ENCODE results near the gene SLFN12. TPM values are rescaled to one million over a fixed set of nuclear protein-coding genes. Genes with fewer than 3 reads are reported as not detected.
A peak's percentile ranks its signal among the peaks of the same experiment; 100 is the strongest.

Gene SLFN12
- total RNA-seq, 1 experiment from 2014 or later, result 13.2 TPM

DNA sequence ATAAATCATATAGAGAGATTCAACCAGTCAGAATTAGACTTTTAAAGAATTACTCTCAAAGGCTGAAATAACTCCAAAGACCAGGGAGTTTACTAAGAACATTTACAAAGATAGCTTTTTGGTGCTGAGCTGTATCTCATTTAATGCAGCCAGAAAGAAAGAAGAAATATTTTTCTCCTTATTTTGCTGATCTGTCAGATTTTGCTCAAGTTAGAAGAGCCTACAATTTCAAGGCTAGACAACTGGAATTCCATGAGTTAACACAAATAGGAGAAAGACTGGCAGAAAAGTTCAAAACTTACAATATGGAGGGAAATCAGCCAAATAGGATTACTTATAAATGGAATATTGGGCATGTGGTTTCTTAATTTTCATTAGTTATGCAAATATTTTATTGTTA is 6.1 kb upstream of the SLFN12 start:
- TF ChIP-seq EZH2 (IDR thresholded peaks at IDR 0.05; ENCODE audit: borderline replicate concordance, low read depth, low read length, poor library complexity, severe bottlenecking), result no peak
- TF ChIP-seq, protein P1, sequence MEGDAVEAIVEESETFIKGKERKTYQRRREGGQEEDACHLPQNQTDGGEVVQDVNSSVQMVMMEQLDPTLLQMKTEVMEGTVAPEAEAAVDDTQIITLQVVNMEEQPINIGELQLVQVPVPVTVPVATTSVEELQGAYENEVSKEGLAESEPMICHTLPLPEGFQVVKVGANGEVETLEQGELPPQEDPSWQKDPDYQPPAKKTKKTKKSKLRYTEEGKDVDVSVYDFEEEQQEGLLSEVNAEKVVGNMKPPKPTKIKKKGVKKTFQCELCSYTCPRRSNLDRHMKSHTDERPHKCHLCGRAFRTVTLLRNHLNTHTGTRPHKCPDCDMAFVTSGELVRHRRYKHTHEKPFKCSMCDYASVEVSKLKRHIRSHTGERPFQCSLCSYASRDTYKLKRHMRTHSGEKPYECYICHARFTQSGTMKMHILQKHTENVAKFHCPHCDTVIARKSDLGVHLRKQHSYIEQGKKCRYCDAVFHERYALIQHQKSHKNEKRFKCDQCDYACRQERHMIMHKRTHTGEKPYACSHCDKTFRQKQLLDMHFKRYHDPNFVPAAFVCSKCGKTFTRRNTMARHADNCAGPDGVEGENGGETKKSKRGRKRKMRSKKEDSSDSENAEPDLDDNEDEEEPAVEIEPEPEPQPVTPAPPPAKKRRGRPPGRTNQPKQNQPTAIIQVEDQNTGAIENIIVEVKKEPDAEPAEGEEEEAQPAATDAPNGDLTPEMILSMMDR (conservative IDR thresholded peaks at IDR 0.05; ENCODE audit: low read depth, low read length), result no peak
- H3K4me3 ChIP-seq (ENCODE audit: low read depth, low read length, poor library complexity, severe bottlenecking), result no peak overlapping the region
- DNase-seq (ENCODE audit: low spot score), result no peak
- ChIA-PET CTCF (no interaction called here), POLR2A (ENCODE audit: low non-redundant PET) (interaction anchor here (0.7 kb wide), 1 partner anchor 39 kb away, joined by 7 read pairs; no protein-coding TSS in a partner anchor)
- H3K4me1 ChIP-seq (ENCODE audit: insufficient read depth, low read length, poor library complexity, severe bottlenecking), result peaks cover 4% of the 10 kb centered on the region
- no peaks in the 10 kb centered on the region for H3K27me3 ChIP-seq (replicated peaks; ENCODE audit: insufficient read depth, low read depth, low read length, poor library complexity)
- H3K27ac ChIP-seq (ENCODE audit: low read depth, low read length, poor library complexity, severe bottlenecking), result no peak overlapping the region
- no peaks in the 10 kb centered on the region for H3K36me3 ChIP-seq (ENCODE audit: insufficient read depth, low read length, poor library complexity, severe bottlenecking)
- BruUV-seq (replicated peaks), result no TSS peak
- H3K9me3 ChIP-seq (ENCODE audit: low read depth, low read length, poor library complexity, severe bottlenecking), result no peaks in the 10 kb centered on the region
- intact Hi-C loops (cut with micrococcal nuclease; ENCODE audit: unreplicated experiment), result no loop called here

DNA sequence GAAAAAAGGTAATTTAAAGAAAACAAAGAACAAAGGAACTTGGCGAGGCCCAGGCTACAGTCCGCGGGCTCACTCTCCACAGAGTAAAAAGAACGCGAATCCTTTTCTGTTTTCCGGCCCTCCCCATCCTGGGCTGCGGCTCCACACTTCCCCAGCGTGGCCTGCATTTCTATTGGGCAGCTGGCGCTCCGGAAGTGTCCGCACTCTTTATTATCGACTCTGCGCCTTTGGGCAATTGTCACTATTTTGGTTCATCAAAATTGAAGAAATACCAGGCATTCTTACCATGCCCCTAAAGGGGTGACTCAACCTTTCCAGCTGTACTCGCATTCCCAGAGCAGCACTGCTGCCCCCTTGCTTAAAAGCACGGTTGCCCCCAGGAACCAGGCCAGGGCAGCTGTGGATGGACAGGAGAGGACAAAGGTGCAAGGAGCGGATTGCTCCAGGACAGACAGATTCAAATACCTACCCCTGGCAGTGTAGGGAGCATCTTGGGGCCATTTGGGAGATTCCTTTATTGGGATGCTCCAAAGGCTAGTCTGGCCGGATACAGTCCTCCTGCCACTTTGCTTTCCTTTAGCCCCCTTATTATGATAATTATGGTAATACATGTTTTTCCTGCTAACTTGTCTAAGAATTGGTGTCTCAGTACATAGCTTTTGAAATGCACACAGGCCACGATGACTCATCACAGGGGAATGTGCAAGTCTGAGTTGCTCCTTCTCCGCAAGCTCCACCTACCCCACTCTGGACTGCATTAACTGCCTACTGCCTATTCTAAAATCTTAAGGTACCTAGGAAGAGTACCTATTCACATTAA is 985 bp upstream of the SLFN12 start:
- BruUV-seq (replicated peaks), result TSS peak; percentile 90
- Histone ChIP-seq H3K27ac (ENCODE audit: low read depth, low read length, poor library complexity, severe bottlenecking) (peak overlapping the region; percentile 76), H3K27me3 (replicated peaks; ENCODE audit: insufficient read depth, low read depth, low read length, poor library complexity) (no peaks in the 10 kb centered on the region), H3K4me1 (ENCODE audit: insufficient read depth, low read length, poor library complexity, severe bottlenecking) (peaks cover 10% of the 10 kb centered on the region), H3K36me3 (ENCODE audit: insufficient read depth, low read length, poor library complexity, severe bottlenecking) (no peaks in the 10 kb centered on the region), H3K4me3 (ENCODE audit: low read depth, low read length, poor library complexity, severe bottlenecking) (no peak overlapping the region), H3K9me3 (ENCODE audit: low read depth, low read length, poor library complexity, severe bottlenecking) (no peaks in the 10 kb centered on the region)
- TF ChIP-seq, protein P1 (conservative IDR thresholded peaks at IDR 0.05; ENCODE audit: low read depth, low read length), result no peak
- TF ChIP-seq EZH2 (IDR thresholded peaks at IDR 0.05; ENCODE audit: borderline replicate concordance, low read depth, low read length, poor library complexity, severe bottlenecking), result no peak
- ChIA-PET CTCF (interaction anchor here (0.5 kb wide), 1 partner anchor 106 kb away, joined by 4 read pairs; no protein-coding TSS in a partner anchor), POLR2A (ENCODE audit: low non-redundant PET) (no interaction called here)
- DNase-seq (ENCODE audit: low spot score), result peak; percentile 93
- intact Hi-C loops (cut with micrococcal nuclease; ENCODE audit: unreplicated experiment), result loop anchor here (5.0 kb wide), 1 partner anchor 99 kb away; no protein-coding TSS in a partner anchor

DNA sequence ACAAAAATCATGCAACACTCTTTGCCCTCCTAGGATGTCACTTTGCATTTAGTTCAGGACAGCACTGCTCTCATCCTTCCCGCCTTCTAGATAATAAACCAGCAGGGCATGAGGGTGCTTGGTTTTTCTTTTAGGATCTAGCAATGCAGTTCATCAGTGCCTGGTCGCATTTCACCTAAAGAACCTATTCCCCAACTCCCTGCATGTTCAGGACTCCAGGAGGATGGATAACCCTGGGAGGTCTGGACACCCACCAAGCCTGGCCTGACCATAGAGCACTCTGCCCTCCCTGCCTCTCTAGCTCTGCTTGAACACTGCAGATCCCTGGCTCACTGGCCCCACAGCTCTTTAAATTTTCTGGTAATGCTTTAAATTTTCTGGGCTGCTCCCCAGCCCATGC is 2.6 kb downstream of the SLFN12 start:
- CTCF ChIA-PET, result no interaction called here
- no TSS peak for BruUV-seq (replicated peaks)
- Histone ChIP-seq H3K27me3 (replicated peaks; ENCODE audit: insufficient read depth, low read depth, low read length, poor library complexity) (no peaks in the 10 kb centered on the region), H3K9me3 (ENCODE audit: low read depth, low read length, poor library complexity, severe bottlenecking) (no peaks in the 10 kb centered on the region), H3K36me3 (ENCODE audit: insufficient read depth, low read length, poor library complexity, severe bottlenecking) (no peaks in the 10 kb centered on the region), H3K4me3 (ENCODE audit: low read depth, low read length, poor library complexity, severe bottlenecking) (no peak overlapping the region), H3K4me1 (ENCODE audit: insufficient read depth, low read length, poor library complexity, severe bottlenecking) (peaks cover 10% of the 10 kb centered on the region), H3K27ac (ENCODE audit: low read depth, low read length, poor library complexity, severe bottlenecking) (no peak overlapping the region)
- POLR2A ChIA-PET (ENCODE audit: low non-redundant PET), result no interaction called here
- no peak for DNase-seq (ENCODE audit: low spot score)
- TF ChIP-seq EZH2 (IDR thresholded peaks at IDR 0.05; ENCODE audit: borderline replicate concordance, low read depth, low read length, poor library complexity, severe bottlenecking), result no peak
- TF ChIP-seq, protein P1 (conservative IDR thresholded peaks at IDR 0.05; ENCODE audit: low read depth, low read length), result no peak
- intact Hi-C loops (cut with micrococcal nuclease; ENCODE audit: unreplicated experiment), result loop anchor here (5.0 kb wide), 1 partner anchor 103 kb away; no protein-coding TSS in a partner anchor
